Neural progenitor cell (in vitro differentiated cells): ENCODE measurements around the gene SUDS3. TPM values are rescaled to one million over a fixed set of nuclear protein-coding genes. Genes with fewer than 3 reads are reported as not detected.

ENCODE experiments used
- DNase-seq: peaks from one replicate; pipeline ENCODE4 v3.0.0-alpha.2; 2016; ENCODE audit warnings: low spot score
- H2AFZ ChIP-seq: fragments of 200-600 bp; sonication (generic); replicated peaks from 2 replicates; pipeline ENCODE4 v1.6.1; 2016; ENCODE audit warnings: antibody characterized with exemption
- H3F3A ChIP-seq: fragments of 200-600 bp; sonication (generic); 2 replicates; pipeline ENCODE4 v1.6.1; 2016; ENCODE audit warnings: antibody characterized with exemption, low read depth
- H3K27ac ChIP-seq: fragments of 200-600 bp; sonication (generic); 2 replicates; pipeline ENCODE4 v1.5.1; 2016; ENCODE audit warnings: mild to moderate bottlenecking
- H3K27me3 ChIP-seq: fragments of 200-600 bp; sonication (generic); 2 replicates; pipeline ENCODE4 v1.6.1; 2016; ENCODE audit warnings: mild to moderate bottlenecking, moderate library complexity
- H3K36me3 ChIP-seq: fragments of 200-600 bp; sonication (generic); 2 replicates; pipeline ENCODE4 v1.5.1; 2016
- H3K4me1 ChIP-seq: fragments of 200-600 bp; sonication (generic); 2 replicates; pipeline ENCODE4 v1.6.1; 2016; ENCODE audit warnings: mixed run types
- H3K4me2 ChIP-seq: fragments of 200-600 bp; sonication (generic); 2 replicates; pipeline ENCODE4 v1.6.1; 2016
- H3K4me3 ChIP-seq: fragments of 200-600 bp; sonication (generic); 2 replicates; pipeline ENCODE4 v1.5.1; 2016
- H3K79me2 ChIP-seq: fragments of 200-600 bp; sonication (generic); 2 replicates; pipeline ENCODE4 v1.6.1; 2016; ENCODE audit warnings: low read depth
- H3K9ac ChIP-seq: fragments of 200-600 bp; sonication (generic); 2 replicates; pipeline ENCODE4 v1.6.1; 2016
- H3K9me3 ChIP-seq: fragments of 200-600 bp; sonication (generic); 2 replicates; pipeline ENCODE4 v1.5.1; 2016; ENCODE audit warnings: low read depth
- H4K20me1 ChIP-seq: fragments of 200-600 bp; sonication (generic); 2 replicates; pipeline ENCODE4 v1.6.1; 2016; ENCODE audit warnings: low read depth
- H3K27ac Mint-ChIP-seq: 3 replicates; pipeline ENCODE4 v1.8.0; 2021; ENCODE audit warnings: mixed read lengths
- H3K27me3 Mint-ChIP-seq: 2 replicates; pipeline ENCODE4 v1.8.0; 2022; ENCODE audit warnings: low read depth, mild to moderate bottlenecking, inconsistent platforms, moderate library complexity, mixed read lengths; ENCODE audit not compliant: insufficient read depth
- H3K36me3 Mint-ChIP-seq: 3 replicates; pipeline ENCODE4 v1.8.0; 2021; ENCODE audit warnings: mixed read lengths
- H3K4me1 Mint-ChIP-seq: 3 replicates; pipeline ENCODE4 v1.8.0; 2021; ENCODE audit warnings: mixed read lengths
- H3K4me3 Mint-ChIP-seq: 3 replicates; pipeline ENCODE4 v1.8.0; 2021; ENCODE audit warnings: mild to moderate bottlenecking, moderate library complexity, mixed read lengths
- H3K9me3 Mint-ChIP-seq: 3 replicates; pipeline ENCODE4 v1.8.0; 2020; ENCODE audit warnings: mixed read lengths
- CTCF ChIP-seq: fragments of 200-600 bp; sonication (generic); IDR thresholded peaks from 2 replicates; pipeline ENCODE4 v1.5.1; 2017; ENCODE audit warnings: antibody characterized with exemption, mild to moderate bottlenecking
- EZH2 ChIP-seq: fragments of 200-600 bp; sonication (generic); IDR thresholded peaks from 2 replicates; pipeline ENCODE4 v1.6.1; 2017; ENCODE audit warnings: antibody characterized with exemption, mild to moderate bottlenecking, moderate library complexity
- EZH2phosphoT487 ChIP-seq: fragments of 200-600 bp; sonication (generic); IDR thresholded peaks from 2 replicates; pipeline ENCODE4 v1.6.1; 2017; ENCODE audit warnings: antibody characterized with exemption
- total RNA-seq: library from RNA; depleted of rRNA; stranded (reverse); fragments of >200 nt; gene quantifications from 2 replicates; pipeline ENCODE4 v1.2.3, GENCODE V29; 2015; ENCODE audit warnings: low replicate concordance

The SUDS3 gene
- total RNA-seq, 1 donor from 2014 or later: 64.3 TPM

DNA sequence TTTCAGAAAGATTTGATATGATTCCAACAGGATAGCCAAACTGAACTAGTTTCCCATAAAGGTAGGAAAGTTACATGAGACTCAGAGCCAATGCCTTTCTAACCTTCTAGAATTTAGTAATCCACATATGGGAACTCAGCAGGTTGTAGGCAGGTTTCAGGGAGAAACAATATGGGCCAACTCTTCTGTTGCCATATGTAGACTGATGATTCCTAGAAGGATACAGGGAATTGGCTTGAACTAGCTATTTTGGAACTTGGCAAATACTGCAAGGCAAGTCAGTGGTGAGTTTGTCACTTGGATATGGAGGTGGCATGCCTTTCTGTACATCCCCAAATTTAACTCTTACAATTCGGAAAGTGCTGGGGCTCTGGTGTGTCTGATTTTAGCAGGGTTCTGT, 15.5 kb downstream of the SUDS3 start:
- Histone ChIP-seq H2AFZ (no peak overlapping the region), H3K9ac (no peak overlapping the region), H3K9me3 (no peaks in the 10 kb centered on the region), H3F3A (no peaks in the 10 kb centered on the region), H3K36me3 (no peaks in the 10 kb centered on the region), H3K4me2 (no peak overlapping the region), H3K27ac (no peak overlapping the region), H4K20me1 (peaks cover 5% of the 10 kb centered on the region), H3K4me1 (no peaks in the 10 kb centered on the region), H3K27me3 (no peaks in the 10 kb centered on the region), H3K79me2 (no peaks in the 10 kb centered on the region), H3K4me3 (no peak overlapping the region)
- Mint-ChIP-seq H3K4me3 (no peak overlapping the region), H3K27me3 (no peaks in the 10 kb centered on the region), H3K4me1 (no peaks in the 10 kb centered on the region), H3K27ac (no peak overlapping the region), H3K9me3 (no peaks in the 10 kb centered on the region), H3K36me3 (peaks cover 23% of the 10 kb centered on the region)
- TF ChIP-seq EZH2phosphoT487: no peak
- DNase-seq: no peak

DNA sequence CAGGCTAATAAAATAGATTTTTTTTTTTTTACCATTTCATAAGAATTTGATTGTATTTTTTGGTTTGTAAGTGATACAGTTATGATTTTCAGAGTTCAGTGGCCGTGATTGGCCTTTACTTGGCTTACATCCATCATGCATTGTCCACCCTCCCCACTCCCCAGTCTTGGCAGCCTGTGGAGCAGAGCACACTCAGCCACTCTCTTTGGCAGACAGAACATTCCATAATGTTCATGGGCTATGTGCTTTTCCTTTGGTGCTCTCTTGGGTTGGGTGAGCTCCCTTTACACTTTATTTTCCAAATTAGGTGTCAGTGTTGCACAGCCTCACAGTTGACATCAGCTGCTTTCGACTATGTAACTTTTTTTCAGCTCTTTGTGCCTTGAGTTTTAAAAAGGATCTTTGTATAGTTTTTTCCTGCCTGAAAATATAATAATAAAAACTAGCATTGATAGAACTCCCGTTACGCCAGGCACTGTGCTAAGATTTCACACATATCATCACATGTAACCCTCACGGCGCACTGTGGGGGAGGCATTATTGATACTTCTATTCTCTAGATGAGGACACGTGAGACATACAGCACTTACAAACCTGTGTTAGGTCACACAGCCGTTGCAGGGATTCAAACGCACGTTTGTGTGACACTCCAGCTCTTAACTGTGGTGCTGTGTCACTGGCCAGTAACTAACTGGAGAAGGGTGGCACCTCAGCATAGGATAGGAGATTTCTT, 21.5 kb downstream of the SUDS3 start:
- Histone ChIP-seq H3K27ac (no peak overlapping the region), H3K9me3 (no peaks in the 10 kb centered on the region), H3F3A (no peaks in the 10 kb centered on the region), H3K4me2 (no peak overlapping the region), H4K20me1 (peaks cover 5% of the 10 kb centered on the region), H3K27me3 (no peaks in the 10 kb centered on the region), H3K9ac (no peak overlapping the region), H3K36me3 (no peaks in the 10 kb centered on the region), H3K79me2 (no peaks in the 10 kb centered on the region), H3K4me1 (no peaks in the 10 kb centered on the region), H2AFZ (no peak overlapping the region), H3K4me3 (no peak overlapping the region)
- Mint-ChIP-seq H3K36me3 (peaks cover 28% of the 10 kb centered on the region), H3K4me3 (no peak overlapping the region), H3K4me1 (no peaks in the 10 kb centered on the region), H3K27me3 (no peaks in the 10 kb centered on the region), H3K9me3 (no peaks in the 10 kb centered on the region), H3K27ac (no peak overlapping the region)
- TF ChIP-seq EZH2: no peak
- TF ChIP-seq EZH2phosphoT487: no peak
- TF ChIP-seq CTCF: no peak
- no peak for DNase-seq

DNA sequence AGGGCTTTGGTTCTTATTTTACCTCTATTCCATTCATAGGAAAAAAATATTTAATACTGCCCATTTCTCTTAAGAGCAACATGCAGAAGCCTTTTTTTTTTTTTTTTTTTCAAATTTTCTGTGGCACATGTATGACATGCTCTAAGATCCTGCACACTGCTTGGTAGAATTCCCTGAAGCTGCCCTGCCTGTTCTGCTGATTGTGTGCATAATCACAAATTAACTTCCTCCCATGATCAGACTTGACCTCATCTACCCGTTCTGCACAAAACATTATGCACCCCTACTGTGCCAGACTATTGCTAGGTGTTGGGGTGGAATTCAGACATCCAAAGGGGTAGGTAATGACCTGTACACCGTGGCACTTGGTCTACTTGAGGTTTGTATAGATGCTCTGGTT, 22.2 kb downstream of the SUDS3 start:
- no peaks in the 10 kb centered on the region for H3K9me3 Mint-ChIP-seq
- Histone ChIP-seq H3K36me3 (no peaks in the 10 kb centered on the region), H3K79me2 (no peaks in the 10 kb centered on the region), H3K27me3 (no peaks in the 10 kb centered on the region), H3K9ac (no peak overlapping the region), H3K9me3 (no peaks in the 10 kb centered on the region), H2AFZ (no peak overlapping the region), H3K4me3 (no peak overlapping the region), H4K20me1 (peaks cover 5% of the 10 kb centered on the region), H3K4me2 (no peak overlapping the region), H3F3A (no peaks in the 10 kb centered on the region), H3K4me1 (no peaks in the 10 kb centered on the region), H3K27ac (no peak overlapping the region)
- no peaks in the 10 kb centered on the region for H3K27me3 Mint-ChIP-seq
- TF ChIP-seq EZH2phosphoT487 (no peak), EZH2 (no peak), CTCF (no peak)
- no peaks in the 10 kb centered on the region for H3K4me1 Mint-ChIP-seq
- DNase-seq: no peak
- peaks cover 29% of the 10 kb centered on the region for H3K36me3 Mint-ChIP-seq
- H3K27ac Mint-ChIP-seq: no peak overlapping the region
- H3K4me3 Mint-ChIP-seq: no peak overlapping the region

- Histone ChIP-seq H3K36me3 (no peaks in the 10 kb centered on the region), H3K9ac (no peak overlapping the region), H3K79me2 (no peaks in the 10 kb centered on the region), H4K20me1 (peaks cover 5% of the 10 kb centered on the region), H3K9me3 (no peaks in the 10 kb centered on the region), H3K27me3 (no peaks in the 10 kb centered on the region), H3K4me2 (no peak overlapping the region), H3F3A (no peaks in the 10 kb centered on the region), H3K4me1 (no peaks in the 10 kb centered on the region), H3K4me3 (no peak overlapping the region), H3K27ac (no peak overlapping the region), H2AFZ (no peak overlapping the region)
- no peak for TF ChIP-seq EZH2phosphoT487
- no peak for TF ChIP-seq CTCF
- TF ChIP-seq EZH2: no peak
- Mint-ChIP-seq H3K9me3 (no peaks in the 10 kb centered on the region), H3K27me3 (no peaks in the 10 kb centered on the region), H3K4me3 (no peak overlapping the region), H3K4me1 (no peaks in the 10 kb centered on the region), H3K27ac (no peak overlapping the region), H3K36me3 (peaks cover 29% of the 10 kb centered on the region)
- DNase-seq: no peak
Measured at GRCh38 chr12:118398940-118399339, 22.6 kb downstream of the SUDS3 start.
